ENCODE measurements around the gene SNCB.

The SNCB gene

DNA sequence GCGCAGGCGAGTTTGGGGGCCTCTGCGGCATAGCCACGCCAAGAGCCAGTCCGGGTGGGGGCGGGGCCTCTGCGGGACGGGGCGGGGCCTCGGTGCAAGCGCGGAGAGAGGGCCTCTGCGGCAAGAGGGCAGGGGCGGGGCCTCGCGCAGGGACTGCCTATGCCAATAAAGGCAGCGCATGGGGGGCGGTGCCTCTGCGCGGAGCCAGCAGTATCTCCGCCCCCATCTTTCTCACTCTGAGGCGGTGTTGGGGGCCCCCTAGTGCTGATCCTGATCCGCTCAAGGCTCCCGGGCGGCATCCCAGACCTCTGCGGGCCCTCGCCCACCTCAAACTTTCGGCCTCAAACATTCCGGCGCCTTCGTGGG, 11.1 kb downstream of the SNCB start:
- TF ChIP-seq, protein P1, sequence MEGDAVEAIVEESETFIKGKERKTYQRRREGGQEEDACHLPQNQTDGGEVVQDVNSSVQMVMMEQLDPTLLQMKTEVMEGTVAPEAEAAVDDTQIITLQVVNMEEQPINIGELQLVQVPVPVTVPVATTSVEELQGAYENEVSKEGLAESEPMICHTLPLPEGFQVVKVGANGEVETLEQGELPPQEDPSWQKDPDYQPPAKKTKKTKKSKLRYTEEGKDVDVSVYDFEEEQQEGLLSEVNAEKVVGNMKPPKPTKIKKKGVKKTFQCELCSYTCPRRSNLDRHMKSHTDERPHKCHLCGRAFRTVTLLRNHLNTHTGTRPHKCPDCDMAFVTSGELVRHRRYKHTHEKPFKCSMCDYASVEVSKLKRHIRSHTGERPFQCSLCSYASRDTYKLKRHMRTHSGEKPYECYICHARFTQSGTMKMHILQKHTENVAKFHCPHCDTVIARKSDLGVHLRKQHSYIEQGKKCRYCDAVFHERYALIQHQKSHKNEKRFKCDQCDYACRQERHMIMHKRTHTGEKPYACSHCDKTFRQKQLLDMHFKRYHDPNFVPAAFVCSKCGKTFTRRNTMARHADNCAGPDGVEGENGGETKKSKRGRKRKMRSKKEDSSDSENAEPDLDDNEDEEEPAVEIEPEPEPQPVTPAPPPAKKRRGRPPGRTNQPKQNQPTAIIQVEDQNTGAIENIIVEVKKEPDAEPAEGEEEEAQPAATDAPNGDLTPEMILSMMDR (IDR thresholded peaks at IDR 0.05; ENCODE audit: insufficient read depth, low read depth, low read length, missing control alignments) = peak; percentile 8
- DNase-seq (ENCODE audit: low read depth) = peak; percentile 69
- H3K4me3 ChIP-seq (ENCODE audit: low read depth, low read length) = no peak overlapping the region

DNA sequence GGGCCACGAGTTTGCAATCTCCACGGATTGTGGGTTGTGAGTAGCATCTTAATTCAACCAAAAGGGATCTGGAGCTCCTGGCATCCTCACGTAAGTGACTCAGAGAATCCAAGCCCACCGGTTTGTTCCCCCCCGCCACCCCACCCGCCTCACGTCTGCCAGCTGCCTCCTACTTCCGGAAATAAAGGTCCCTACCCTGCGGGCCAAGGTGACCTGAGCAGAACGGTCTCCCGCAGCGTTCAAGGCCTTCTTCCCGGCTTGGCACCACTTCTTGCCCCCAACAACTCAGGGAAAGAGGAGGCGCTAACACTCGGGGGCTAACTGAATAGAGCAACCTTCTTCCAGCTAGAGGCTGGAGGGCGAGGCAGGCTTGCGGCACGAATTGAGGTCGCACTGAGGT, 11.6 kb downstream of the SNCB start:
- no peak for DNase-seq (ENCODE audit: low read depth)
- TF ChIP-seq, protein P1 (IDR thresholded peaks at IDR 0.05; ENCODE audit: insufficient read depth, low read depth, low read length, missing control alignments) = no peak
- no peak overlapping the region for H3K4me3 ChIP-seq (ENCODE audit: low read depth, low read length)

DNA sequence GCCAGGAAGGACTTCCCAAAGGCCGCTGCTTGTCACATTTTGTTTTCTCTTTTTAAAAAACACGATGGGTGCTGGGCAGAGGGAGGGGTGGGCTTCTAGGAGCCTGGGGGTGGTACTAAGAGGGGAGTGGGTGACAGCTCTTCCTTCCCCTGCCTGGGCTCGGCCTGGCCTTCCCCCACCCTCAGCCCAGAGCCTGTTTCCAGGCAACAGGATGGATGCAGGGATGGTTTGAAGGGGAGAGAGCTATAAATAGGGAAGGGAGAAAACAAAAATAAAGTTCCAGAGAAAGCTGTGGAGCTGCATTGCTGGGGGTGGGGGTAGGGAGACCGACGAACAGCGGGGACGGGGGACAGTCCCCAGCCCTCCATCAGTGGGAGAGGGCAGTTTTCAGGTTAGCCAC, 13.8 kb downstream of the SNCB start:
- no peak for DNase-seq (ENCODE audit: low read depth)
- no peak overlapping the region for H3K4me3 ChIP-seq (ENCODE audit: low read depth, low read length)
- TF ChIP-seq, protein P1 (IDR thresholded peaks at IDR 0.05; ENCODE audit: insufficient read depth, low read depth, low read length, missing control alignments) = no peak

DNA sequence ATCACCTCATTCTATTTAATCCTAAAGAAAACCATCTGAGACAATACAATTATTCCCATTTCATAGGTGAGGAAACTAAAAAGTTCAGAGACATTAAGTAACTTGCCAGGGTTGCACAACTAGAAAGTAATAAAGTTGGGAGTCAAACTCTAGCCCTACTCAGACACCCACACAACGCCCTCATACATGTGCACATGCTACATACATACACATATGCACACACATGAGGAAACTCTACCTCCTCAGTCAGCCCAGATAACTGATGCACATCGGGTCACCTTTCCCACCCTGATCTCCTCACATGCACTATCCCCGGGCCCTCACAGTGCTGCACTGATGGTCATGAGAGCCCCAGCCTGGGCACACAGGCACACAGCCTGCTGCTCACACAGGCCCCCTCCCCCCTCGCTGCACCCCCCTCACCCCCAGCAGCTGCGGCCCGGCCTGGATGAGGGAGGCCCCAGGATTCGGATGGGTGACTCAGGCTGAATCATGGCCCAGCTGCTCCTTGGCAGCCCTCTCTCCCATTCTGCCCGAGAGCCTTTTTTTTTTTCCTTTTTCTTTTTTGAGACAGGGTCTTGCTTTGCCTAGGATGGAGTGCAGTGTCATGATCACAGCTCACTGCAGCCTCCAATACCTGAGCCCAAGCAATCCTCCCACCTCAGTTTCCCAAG, 15.4 kb downstream of the SNCB start:
- TF ChIP-seq, protein P1 (IDR thresholded peaks at IDR 0.05; ENCODE audit: insufficient read depth, low read depth, low read length, missing control alignments) = no peak
- no peak overlapping the region for H3K4me3 ChIP-seq (ENCODE audit: low read depth, low read length)
- DNase-seq (ENCODE audit: low read depth) = no peak

DNA sequence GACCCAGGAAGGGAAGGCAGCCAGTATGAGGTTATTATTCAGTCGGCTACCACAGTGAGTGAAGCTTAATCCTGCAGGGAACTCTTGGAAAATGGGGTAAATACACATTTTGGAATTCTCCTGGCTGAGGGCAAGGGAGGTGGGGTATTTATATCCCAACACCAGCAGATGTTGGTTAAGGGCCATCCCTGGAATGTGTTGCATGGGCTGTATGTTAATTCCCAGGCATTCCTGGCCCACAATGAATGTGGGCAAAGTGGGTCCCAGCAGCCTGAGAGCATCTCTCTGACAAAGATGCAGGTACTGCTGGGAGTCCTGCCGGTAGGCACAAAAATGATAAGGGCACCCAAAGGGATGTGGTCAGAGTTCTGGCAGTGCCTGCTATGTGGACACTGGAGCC, 17.5 kb downstream of the SNCB start:
- DNase-seq (ENCODE audit: low read depth) = no peak
- TF ChIP-seq, protein P1 (IDR thresholded peaks at IDR 0.05; ENCODE audit: insufficient read depth, low read depth, low read length, missing control alignments) = no peak
- no peak overlapping the region for H3K4me3 ChIP-seq (ENCODE audit: low read depth, low read length)

DNA sequence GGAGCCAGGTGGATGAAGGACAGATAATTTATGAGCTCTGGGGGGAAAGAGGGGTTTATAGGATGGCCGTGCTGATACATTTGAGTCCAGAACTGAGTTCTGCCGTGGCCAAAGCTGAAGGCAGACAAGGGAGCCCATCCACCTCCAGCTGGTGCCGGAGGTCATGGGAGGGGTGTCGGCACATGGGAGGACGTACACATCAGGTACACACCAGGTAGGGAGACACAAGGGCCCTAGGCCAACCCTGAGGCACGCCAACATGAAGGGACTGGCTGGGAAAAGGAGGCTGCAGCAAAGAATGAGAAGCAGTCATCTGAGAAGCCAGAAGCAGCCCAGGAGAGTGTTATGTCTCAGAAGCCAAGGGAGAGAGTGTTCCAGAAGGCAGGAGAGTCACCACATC, 18.3 kb downstream of the SNCB start:
- TF ChIP-seq, protein P1 (IDR thresholded peaks at IDR 0.05; ENCODE audit: insufficient read depth, low read depth, low read length, missing control alignments) = no peak
- no peak for DNase-seq (ENCODE audit: low read depth)
- no peak overlapping the region for H3K4me3 ChIP-seq (ENCODE audit: low read depth, low read length)

DNA sequence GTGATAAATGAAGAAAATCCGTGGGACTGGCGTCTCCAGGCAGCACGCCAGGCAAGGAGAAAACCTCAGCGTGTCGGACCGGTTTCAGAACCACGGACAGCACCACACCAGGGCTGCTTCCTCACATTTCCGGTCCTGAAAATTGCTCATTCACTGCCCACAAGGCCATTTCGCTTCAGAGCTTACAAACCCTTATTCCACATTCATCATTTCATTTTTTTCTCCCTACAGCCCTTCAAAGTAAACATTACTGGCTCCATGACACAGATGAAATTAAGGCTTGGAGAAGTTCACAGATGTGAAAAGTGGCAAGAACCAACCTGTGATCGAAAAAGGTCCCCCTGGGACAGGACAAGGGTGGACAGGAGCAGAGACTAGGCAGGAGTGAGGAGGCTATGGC, 18.9 kb downstream of the SNCB start:
- TF ChIP-seq, protein P1 (IDR thresholded peaks at IDR 0.05; ENCODE audit: insufficient read depth, low read depth, low read length, missing control alignments) = no peak
- H3K4me3 ChIP-seq (ENCODE audit: low read depth, low read length) = no peak overlapping the region
- peak; percentile 50 for DNase-seq (ENCODE audit: low read depth)

Data from GM12865 (cell line).